IPS-15b (cell line): Measurements from ENCODE around the gene GEMIN5.

ENCODE experiments used
- H3K27me3 ChIP-seq: one replicate; pipeline ENCODE4 v1.6.1; 2013; ENCODE audit warnings: low read length; ENCODE audit not compliant: control insufficient read depth, insufficient read depth
- H3K36me3 ChIP-seq: one replicate; pipeline ENCODE4 v1.6.1; 2013; ENCODE audit warnings: low read length; ENCODE audit not compliant: control insufficient read depth, insufficient read depth
- H3K4me1 ChIP-seq: one replicate; pipeline ENCODE4 v1.6.1; 2013; ENCODE audit warnings: mild to moderate bottlenecking, low read length; ENCODE audit not compliant: control insufficient read depth, insufficient read depth
- H3K4me3 ChIP-seq: one replicate; pipeline ENCODE4 v1.5.1; 2013; ENCODE audit warnings: low read depth, low read length
- H3K9ac ChIP-seq: one replicate; pipeline ENCODE4 v1.6.1; 2013; ENCODE audit warnings: low read depth, mild to moderate bottlenecking, low read length
- H3K9me3 ChIP-seq: one replicate; pipeline ENCODE4 v1.6.1; 2013; ENCODE audit warnings: mild to moderate bottlenecking, low read length; ENCODE audit not compliant: control insufficient read depth, insufficient read depth

Gene GEMIN5

DNA sequence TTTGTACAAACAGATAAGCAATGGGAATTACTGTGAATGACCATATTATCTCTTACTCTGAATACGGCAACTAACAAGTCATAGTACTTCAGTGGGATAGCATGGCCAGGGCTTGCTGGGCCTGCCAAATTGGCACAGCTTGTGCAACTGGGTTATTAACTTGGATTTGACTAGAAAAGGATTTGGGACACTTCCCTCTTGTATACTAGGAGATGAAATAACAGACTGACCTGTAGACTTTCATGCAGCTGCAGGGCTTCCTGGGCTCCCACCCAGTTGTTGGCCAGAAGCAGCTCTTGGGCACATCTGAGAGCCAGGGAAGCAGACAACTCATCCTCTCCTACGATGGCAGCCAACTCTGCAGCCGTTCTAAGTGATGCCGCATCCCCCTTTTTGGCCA, 39.8 kb downstream of the GEMIN5 start:
- no peaks in the 10 kb centered on the region for H3K4me1 ChIP-seq
- no peaks in the 10 kb centered on the region for H3K9me3 ChIP-seq
- peaks cover 59% of the 10 kb centered on the region for H3K36me3 ChIP-seq
- H3K27me3 ChIP-seq: no peaks in the 10 kb centered on the region
- H3K4me3 ChIP-seq: no peak overlapping the region
- H3K9ac ChIP-seq: no peak overlapping the region

DNA sequence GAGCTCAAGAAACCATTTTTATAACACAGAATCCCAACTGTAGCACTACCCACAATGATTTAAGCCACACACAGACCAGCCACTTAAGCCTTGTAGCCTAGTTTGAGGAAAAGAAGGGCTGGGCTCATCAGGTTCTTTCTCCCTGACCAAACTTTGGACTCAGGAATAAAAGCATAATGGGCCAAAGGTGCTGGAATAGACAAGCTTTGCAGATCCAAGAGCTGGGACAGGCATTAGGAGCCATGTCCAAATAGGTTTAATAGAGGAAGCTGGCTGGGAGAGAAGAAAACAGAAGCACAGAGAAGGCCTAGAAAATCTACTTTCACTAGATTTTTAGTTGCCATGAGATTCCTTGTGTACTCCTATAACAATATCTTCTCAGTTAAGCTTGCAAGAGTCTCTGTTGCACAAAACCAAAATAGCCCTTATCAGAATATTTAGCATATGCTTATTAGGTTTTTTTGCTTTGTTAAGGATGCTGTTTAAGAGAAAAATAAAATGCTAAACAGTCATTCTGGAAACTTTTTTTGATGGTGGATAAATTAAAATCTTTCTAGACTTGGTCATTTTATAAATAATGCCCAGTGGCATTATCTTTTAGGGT, 41.3 kb downstream of the GEMIN5 start:
- Histone ChIP-seq H3K36me3 (peaks cover 56% of the 10 kb centered on the region), H3K9ac (no peak overlapping the region), H3K9me3 (no peaks in the 10 kb centered on the region), H3K4me1 (no peaks in the 10 kb centered on the region), H3K4me3 (no peak overlapping the region), H3K27me3 (no peaks in the 10 kb centered on the region)

DNA sequence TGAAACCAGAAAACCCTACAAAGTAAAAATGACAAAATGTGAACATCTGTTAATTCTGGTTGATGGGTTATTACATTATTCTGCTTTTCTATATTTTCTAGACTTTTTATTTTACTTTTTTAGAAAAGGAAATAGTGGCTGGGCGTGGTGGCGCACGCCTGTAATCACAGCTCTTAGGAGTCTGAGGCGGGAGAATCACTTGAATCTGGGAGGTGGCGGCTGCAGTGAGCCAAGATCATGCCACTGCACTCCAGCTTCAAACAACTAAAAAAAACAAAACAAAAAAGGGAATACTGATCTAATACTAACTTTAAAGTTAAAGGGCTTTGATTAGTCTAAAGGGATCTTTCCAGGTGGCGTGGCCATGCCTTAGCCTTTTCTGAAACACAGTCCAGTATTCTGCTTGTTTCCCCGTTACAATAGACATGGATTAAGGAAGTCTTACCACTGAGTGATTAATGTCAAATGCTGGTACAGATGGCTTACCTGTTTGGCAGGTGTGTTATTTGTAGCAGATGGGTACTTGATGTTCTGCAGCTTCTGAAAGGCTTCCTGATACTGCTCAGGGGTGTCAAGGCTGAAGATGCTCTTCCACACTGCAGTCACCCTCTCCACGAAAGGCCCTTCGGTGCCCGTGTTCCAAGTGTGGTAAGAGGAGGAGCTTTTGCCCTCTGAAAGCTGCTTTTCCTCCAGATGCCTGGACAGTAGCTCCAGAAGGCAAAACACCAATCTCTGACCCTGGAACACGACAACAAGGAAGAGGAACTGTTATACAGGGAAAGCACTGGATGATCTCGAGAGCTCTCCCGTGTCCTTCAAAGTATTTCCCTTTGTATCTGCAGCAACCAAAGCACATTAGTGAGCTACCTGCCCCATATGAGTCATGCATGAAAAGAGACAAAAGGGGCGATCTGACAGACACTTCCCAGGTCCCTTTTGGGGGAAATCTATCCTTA, 42.1 kb downstream of the GEMIN5 start:
- no peaks in the 10 kb centered on the region for H3K9me3 ChIP-seq
- H3K27me3 ChIP-seq: no peaks in the 10 kb centered on the region
- H3K36me3 ChIP-seq: peaks cover 61% of the 10 kb centered on the region
- no peaks in the 10 kb centered on the region for H3K4me1 ChIP-seq
- H3K9ac ChIP-seq: no peak overlapping the region
- H3K4me3 ChIP-seq: no peak overlapping the region

DNA sequence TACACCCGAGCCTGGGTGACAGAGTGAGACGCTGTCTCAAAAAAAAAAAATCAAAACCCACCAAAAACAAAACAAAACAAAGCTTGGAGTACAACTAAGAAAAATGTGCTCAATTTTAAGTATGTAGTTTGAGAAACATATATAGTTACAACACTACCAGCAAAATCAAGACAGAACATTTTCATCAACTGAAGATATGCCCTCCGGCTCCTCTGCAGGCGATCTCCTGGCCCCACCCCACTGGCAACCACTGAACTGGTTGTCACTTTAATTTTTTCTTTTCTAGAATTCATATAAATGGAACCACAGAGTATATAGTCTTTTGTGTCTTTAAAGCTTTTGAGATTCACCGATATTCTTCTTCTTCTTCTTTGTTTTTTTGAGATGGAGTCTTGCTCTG, 44.6 kb downstream of the GEMIN5 start:
- no peak overlapping the region for H3K9ac ChIP-seq
- no peaks in the 10 kb centered on the region for H3K9me3 ChIP-seq
- no peaks in the 10 kb centered on the region for H3K27me3 ChIP-seq
- no peaks in the 10 kb centered on the region for H3K4me1 ChIP-seq
- no peak overlapping the region for H3K4me3 ChIP-seq
- H3K36me3 ChIP-seq: peaks cover 69% of the 10 kb centered on the region

DNA sequence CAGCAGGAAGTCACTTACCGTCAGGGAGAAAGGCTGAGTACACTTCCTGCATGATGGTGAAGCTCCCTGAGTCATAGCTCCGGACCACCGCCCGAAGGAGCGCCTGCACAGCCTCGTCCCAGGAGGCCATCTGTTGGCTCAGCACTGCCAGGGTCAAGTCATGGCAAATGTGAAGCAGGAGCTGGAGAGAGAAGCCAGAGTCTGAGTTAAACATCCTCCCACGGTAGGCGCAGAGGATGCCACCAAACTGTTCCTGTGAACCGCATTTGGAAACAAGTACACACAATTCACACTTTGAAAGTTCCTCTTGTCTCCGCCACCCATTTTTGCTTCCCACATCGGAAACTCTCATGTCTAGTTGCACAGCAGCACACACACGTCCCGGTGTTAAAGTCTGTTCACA, 45.6 kb downstream of the GEMIN5 start:
- Histone ChIP-seq H3K9me3 (no peaks in the 10 kb centered on the region), H3K4me3 (no peak overlapping the region), H3K9ac (no peak overlapping the region), H3K36me3 (peaks cover 69% of the 10 kb centered on the region), H3K4me1 (no peaks in the 10 kb centered on the region), H3K27me3 (no peaks in the 10 kb centered on the region)

DNA sequence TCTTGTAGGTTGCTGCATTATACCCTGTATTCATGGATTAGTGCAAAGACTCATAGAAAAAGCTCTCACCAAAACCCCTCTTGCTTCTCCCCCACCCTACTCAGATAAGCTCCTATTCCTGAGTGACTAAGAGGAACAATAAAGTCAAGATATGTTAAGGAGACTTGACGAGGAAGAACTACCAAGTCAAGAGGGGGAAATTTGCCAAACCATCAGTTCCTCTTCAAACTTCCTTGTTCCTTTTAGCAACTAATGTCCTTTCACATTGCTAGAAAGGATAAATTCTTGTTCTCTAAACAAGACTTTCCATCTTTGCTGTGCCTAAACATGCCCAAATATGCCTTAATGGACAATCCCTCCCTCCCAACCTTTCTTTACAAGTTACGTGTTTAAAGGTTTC, 52.6 kb downstream of the GEMIN5 start:
- Histone ChIP-seq H3K9ac (no peak overlapping the region), H3K4me1 (no peaks in the 10 kb centered on the region), H3K36me3 (peaks cover 38% of the 10 kb centered on the region), H3K4me3 (no peak overlapping the region), H3K27me3 (no peaks in the 10 kb centered on the region), H3K9me3 (peaks cover 15% of the 10 kb centered on the region)

DNA sequence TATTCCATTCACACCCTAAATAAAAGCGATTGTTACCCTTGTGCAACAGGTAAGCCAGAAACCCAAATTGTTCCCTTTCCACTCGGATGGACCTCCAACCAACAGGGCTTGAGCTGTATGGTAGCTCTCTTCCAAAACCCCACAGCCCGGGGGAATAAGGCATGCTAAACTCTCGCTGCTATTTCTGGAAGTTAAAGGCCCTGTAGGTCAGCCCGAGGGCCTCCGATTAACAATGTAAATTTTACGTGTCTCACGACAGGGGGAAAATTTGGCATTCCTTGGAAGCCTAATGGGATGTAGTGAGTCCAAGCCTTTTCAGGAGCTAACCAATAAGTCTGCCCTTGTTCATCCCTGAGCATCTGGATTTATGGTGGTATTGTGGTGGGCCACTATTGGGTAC, 53.6 kb downstream of the GEMIN5 start:
- no peak overlapping the region for H3K9ac ChIP-seq
- H3K4me3 ChIP-seq: no peak overlapping the region
- no peaks in the 10 kb centered on the region for H3K27me3 ChIP-seq
- no peaks in the 10 kb centered on the region for H3K4me1 ChIP-seq
- peaks cover 15% of the 10 kb centered on the region for H3K9me3 ChIP-seq
- H3K36me3 ChIP-seq: peaks cover 28% of the 10 kb centered on the region

DNA sequence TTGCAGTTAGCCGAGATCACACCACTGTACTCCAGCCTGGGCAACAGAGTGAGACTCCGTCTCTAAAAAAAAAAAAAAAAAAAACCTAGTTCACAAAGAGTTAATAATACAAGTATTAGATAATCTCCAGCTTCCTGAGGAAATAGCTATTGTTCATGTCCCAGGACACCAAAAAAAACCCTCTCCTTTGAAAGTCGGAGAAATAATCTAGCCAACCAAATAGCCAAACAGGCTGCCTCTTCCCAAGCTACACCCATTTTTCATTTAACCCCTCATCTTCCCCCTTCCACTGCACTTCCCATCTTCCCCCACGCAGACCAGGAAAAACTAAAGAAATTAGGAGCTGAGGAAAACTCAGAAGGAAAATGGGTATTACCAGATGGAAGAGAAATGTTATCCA, 56.0 kb downstream of the GEMIN5 start:
- Histone ChIP-seq H3K9me3 (peaks cover 24% of the 10 kb centered on the region), H3K4me3 (no peak overlapping the region), H3K36me3 (peaks cover 9% of the 10 kb centered on the region), H3K9ac (no peak overlapping the region), H3K27me3 (no peaks in the 10 kb centered on the region), H3K4me1 (no peaks in the 10 kb centered on the region)

DNA sequence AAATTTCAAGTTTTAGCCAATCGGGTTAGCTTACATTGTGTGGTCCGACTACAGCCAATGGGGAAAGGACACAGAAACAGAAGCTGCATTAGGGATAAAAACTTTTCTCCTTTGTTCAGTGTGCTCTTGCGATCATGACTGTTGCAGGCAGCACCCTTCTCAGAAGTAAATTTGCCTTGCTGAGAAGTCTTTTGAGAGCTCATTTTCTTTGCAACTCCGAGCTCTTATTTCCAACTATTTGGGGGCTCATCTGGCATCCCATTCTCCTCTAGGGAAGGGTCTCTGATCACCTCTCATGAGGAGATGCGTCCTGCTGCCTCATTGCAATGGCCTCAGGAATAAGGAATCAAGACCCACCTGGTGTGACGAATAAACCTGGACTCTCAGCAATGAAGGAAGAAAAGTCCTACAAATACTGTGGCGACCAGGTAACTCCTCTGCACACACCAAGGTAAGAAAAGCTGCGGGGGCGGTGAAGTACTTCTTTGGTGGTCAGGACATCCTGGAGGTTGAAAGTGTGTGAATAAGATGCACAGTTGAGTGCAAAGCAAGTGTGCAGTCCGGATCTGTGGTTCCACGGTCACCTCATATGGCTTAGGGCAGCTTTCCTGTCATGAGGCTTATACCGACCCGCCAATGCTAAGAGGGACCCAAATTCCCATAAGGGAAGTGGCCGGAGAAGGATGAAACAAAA, 59.2 kb downstream of the GEMIN5 start:
- H3K27me3 ChIP-seq: no peaks in the 10 kb centered on the region
- H3K9ac ChIP-seq: no peak overlapping the region
- H3K4me1 ChIP-seq: no peaks in the 10 kb centered on the region
- peaks cover 10% of the 10 kb centered on the region for H3K9me3 ChIP-seq
- H3K36me3 ChIP-seq: peaks cover 8% of the 10 kb centered on the region
- no peak overlapping the region for H3K4me3 ChIP-seq

DNA sequence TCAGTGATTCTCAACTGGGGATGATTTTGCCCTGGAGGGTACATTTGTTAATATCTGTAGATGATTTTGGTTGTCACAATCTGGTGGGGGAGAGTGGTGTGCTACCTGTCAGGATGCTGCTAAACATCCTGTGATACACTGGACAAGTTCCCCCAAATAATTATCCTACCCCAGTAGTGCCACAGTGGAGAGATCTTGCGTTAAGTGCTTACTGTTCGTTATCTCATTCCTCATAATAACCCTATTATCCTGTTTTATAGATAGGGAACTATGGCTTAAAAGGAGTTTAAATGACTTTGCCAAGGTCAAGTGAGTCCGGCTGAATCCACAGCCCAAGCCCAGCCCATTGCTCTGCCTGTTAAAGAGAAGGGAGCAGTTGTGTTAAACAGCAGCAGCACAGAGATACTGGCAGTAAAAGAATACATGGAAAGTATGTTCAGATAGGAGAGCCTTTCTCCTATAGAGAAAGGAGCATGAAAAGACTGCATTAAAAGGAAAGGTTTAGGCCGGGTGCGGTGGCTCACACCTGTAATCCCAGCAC, 64.2 kb downstream of the GEMIN5 start:
- H3K4me3 ChIP-seq: no peak overlapping the region
- H3K9ac ChIP-seq: no peak overlapping the region
- H3K4me1 ChIP-seq: no peaks in the 10 kb centered on the region
- peaks cover 31% of the 10 kb centered on the region for H3K36me3 ChIP-seq
- no peaks in the 10 kb centered on the region for H3K27me3 ChIP-seq
- peaks cover 5% of the 10 kb centered on the region for H3K9me3 ChIP-seq

DNA sequence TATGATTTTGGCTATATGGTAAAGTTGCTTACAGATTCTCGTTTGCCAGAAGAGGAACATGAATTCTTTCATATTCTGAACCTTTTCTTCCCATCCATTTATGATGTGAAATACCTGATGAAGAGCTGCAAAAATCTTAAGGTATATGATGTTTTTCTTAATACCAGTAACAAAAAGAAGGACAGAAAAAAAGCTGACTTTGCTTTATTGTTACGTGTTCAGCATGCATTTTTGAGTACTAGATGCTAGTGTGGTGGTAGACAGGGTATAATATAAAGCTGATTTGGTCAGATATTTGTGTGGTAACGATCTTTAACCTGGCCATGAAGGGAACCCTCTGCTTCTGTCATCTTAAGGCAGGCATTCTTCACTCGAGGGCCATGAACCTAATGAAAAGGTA, 66.3 kb downstream of the GEMIN5 start:
- no peak overlapping the region for H3K4me3 ChIP-seq
- no peak overlapping the region for H3K9ac ChIP-seq
- H3K9me3 ChIP-seq: no peaks in the 10 kb centered on the region
- no peaks in the 10 kb centered on the region for H3K4me1 ChIP-seq
- no peaks in the 10 kb centered on the region for H3K27me3 ChIP-seq
- H3K36me3 ChIP-seq: peaks cover 31% of the 10 kb centered on the region
